Activated CD4-positive, CD25-positive, alpha-beta regulatory T cell (primary cell): Measurements from ENCODE around the gene CREBRF.
"Not testable (repeated sequence)": the region's sequence is repeated elsewhere in the genome, so short reads cannot be mapped to it uniquely, and the experiment has no call there.

Source experiments
- DNase-seq, 4 experiments: peaks; one replicate each; lab custom pipeline; 2025; lab: John Stamatoyannopoulos, UW

CREBRF gene

GRCh38 chr5:173154619-173155018 is 98.5 kb downstream of the CREBRF start:
- DNase-seq, result not testable (repeated sequence)

- no peak for DNase-seq
Observed at GRCh38 chr5:173155912-173156311, 99.8 kb downstream of the CREBRF start.

GRCh38 chr5:173158366-173158765 is 102.2 kb downstream of the CREBRF start:
- DNase-seq, result no peak

- DNase-seq, result no peak
Observed at GRCh38 chr5:173159256-173159655, 103.1 kb downstream of the CREBRF start.

GRCh38 chr5:173161148-173161547 is 105.0 kb downstream of the CREBRF start:
- no peak for DNase-seq

- DNase-seq, result no peak
Observed at GRCh38 chr5:173163219-173163618, 107.1 kb downstream of the CREBRF start.

- DNase-seq, result no peak
Observed at GRCh38 chr5:173165177-173166016, 109.2 kb downstream of the CREBRF start.

GRCh38 chr5:173172166-173172565 is 116.0 kb downstream of the CREBRF start:
- no peak for DNase-seq

- no peak for DNase-seq
Observed at GRCh38 chr5:173175523-173175922, 119.4 kb downstream of the CREBRF start.

GRCh38 chr5:173178369-173178910 is 122.3 kb downstream of the CREBRF start:
- no peak for DNase-seq

GRCh38 chr5:173180331-173180730 is 124.2 kb downstream of the CREBRF start:
- no peak for DNase-seq

GRCh38 chr5:173187054-173187743 is 131.0 kb downstream of the CREBRF start:
- no peak for DNase-seq

GRCh38 chr5:173188280-173188679 is 132.1 kb downstream of the CREBRF start:
- no peak for DNase-seq
